A549 (cell line): ENCODE measurements around the gene GPR139.

Experiments
- CEBPB ChIP-seq, 2 experiments: fragments of >200 bp in 1 of 2; sonication (Bioruptor Twin) in 1 of 2; formaldehyde crosslinking in 1 of 2; IDR thresholded peaks; 2 replicates each; pipeline ENCODE4 v1.6.1; 2012 to 2016
- CTCF ChIP-seq: fragments of >200 bp; sonication (Bioruptor Twin); formaldehyde crosslinking; IDR thresholded peaks from 3 replicates; pipeline ENCODE4 v1.5.1; 2016
- FOSL2 ChIP-seq, 2 experiments: fragments of 450-650 bp in 1 of 2; fragments of >200 bp in 1 of 2; sonication (Bioruptor Twin) in 1 of 2; formaldehyde crosslinking; IDR thresholded peaks; 2 replicates each; pipeline versions ENCODE4 v1.5.0 to v1.6.1; 2016 to 2020; ENCODE audit warnings: mild to moderate bottlenecking in 1 of 2, moderate library complexity in 1 of 2
- JUN ChIP-seq, 2 experiments: fragments of >200 bp; sonication (Bioruptor Twin); formaldehyde crosslinking; IDR thresholded peaks; 2 replicates in 1 of 2; 3 replicates in 1 of 2; pipeline ENCODE4 v1.6.1; 2016 to 2017
- JUNB ChIP-seq: fragments of >200 bp; sonication (Bioruptor Twin); formaldehyde crosslinking; IDR thresholded peaks from 2 replicates; pipeline ENCODE4 v1.6.1; 2016
- MAZ ChIP-seq: fragments of 150-350 bp; IDR thresholded peaks from 2 replicates; pipeline ENCODE4 v1.6.1; 2014; ENCODE audit warnings: antibody characterized with exemption, low read depth, low read length, borderline replicate concordance
- NFE2L2 ChIP-seq: fragments of 150-350 bp; conservative IDR thresholded peaks from 2 replicates; pipeline ENCODE4 v1.6.1; 2014; ENCODE audit warnings: low read length
- NPAS2 ChIP-seq: fragments of 250-450 bp; sonication (Bioruptor Pico); IDR thresholded peaks from 2 replicates; pipeline ENCODE4 v1.8.0; 2022; ENCODE audit warnings: mild to moderate bottlenecking, moderate library complexity, borderline replicate concordance
- POLR2A ChIP-seq: IDR thresholded peaks from 2 replicates; pipeline ENCODE4 v1.6.1; 2012; ENCODE audit warnings: mild to moderate bottlenecking, low read length
- POLR2AphosphoS2 ChIP-seq: conservative IDR thresholded peaks from 2 replicates; pipeline ENCODE4 v1.6.1; 2012; ENCODE audit warnings: low read length, improper control_type of control experiment, inconsistent platforms
- RCOR1 ChIP-seq: fragments of 150-350 bp; IDR thresholded peaks from 2 replicates; pipeline ENCODE4 v1.6.1; 2014; ENCODE audit warnings: antibody characterized with exemption, low read length, low read depth
- REST ChIP-seq: fragments of 200-600 bp; sonication (generic); IDR thresholded peaks from 2 replicates; pipeline ENCODE4 v1.6.1; 2016; ENCODE audit warnings: antibody characterized with exemption, mild to moderate bottlenecking, moderate library complexity

GRCh38 chr16:20089246-20089965 is 15.7 kb upstream of the GPR139 start:
- TF ChIP-seq MAZ = no peak
- TF ChIP-seq FOSL2 (IDR thresholded peaks at IDR 0.05) = no peak
- TF ChIP-seq FOSL2 (CRISPR knock-in tag; IDR thresholded peaks at IDR 0.05) = no peak
- no peak for TF ChIP-seq POLR2A
- no peak for TF ChIP-seq JUN (IDR thresholded peaks at IDR 0.05)
- TF ChIP-seq CTCF = no peak
- no peak for TF ChIP-seq POLR2AphosphoS2
- TF ChIP-seq REST = no peak
- no peak for TF ChIP-seq NPAS2
- TF ChIP-seq CEBPB (IDR thresholded peaks at IDR 0.05) = no peak
- TF ChIP-seq NFE2L2 = no peak
- no peak for TF ChIP-seq JUNB
- no peak for TF ChIP-seq RCOR1
